GM12874 (cell line): ENCODE data around the gene TSSK2.

Experiments
- TF ChIP-seq, protein P1 (sequence below): IDR thresholded peaks from 2 replicates; pipeline ENCODE4 v1.5.1; 2011; ENCODE audit warnings: low read depth, mild to moderate bottlenecking, control low read depth, low read length, moderate library complexity; ENCODE audit not compliant: insufficient read depth

The TSSK2 gene

GRCh38 chr22:19132693-19133400 lies 1.7 kb downstream of the TSSK2 start:
- TF ChIP-seq, protein P1, sequence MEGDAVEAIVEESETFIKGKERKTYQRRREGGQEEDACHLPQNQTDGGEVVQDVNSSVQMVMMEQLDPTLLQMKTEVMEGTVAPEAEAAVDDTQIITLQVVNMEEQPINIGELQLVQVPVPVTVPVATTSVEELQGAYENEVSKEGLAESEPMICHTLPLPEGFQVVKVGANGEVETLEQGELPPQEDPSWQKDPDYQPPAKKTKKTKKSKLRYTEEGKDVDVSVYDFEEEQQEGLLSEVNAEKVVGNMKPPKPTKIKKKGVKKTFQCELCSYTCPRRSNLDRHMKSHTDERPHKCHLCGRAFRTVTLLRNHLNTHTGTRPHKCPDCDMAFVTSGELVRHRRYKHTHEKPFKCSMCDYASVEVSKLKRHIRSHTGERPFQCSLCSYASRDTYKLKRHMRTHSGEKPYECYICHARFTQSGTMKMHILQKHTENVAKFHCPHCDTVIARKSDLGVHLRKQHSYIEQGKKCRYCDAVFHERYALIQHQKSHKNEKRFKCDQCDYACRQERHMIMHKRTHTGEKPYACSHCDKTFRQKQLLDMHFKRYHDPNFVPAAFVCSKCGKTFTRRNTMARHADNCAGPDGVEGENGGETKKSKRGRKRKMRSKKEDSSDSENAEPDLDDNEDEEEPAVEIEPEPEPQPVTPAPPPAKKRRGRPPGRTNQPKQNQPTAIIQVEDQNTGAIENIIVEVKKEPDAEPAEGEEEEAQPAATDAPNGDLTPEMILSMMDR, result no peak

GRCh38 chr22:19133561-19133960 lies 2.5 kb downstream of the TSSK2 start:
- TF ChIP-seq, protein P1, result no peak

DNA sequence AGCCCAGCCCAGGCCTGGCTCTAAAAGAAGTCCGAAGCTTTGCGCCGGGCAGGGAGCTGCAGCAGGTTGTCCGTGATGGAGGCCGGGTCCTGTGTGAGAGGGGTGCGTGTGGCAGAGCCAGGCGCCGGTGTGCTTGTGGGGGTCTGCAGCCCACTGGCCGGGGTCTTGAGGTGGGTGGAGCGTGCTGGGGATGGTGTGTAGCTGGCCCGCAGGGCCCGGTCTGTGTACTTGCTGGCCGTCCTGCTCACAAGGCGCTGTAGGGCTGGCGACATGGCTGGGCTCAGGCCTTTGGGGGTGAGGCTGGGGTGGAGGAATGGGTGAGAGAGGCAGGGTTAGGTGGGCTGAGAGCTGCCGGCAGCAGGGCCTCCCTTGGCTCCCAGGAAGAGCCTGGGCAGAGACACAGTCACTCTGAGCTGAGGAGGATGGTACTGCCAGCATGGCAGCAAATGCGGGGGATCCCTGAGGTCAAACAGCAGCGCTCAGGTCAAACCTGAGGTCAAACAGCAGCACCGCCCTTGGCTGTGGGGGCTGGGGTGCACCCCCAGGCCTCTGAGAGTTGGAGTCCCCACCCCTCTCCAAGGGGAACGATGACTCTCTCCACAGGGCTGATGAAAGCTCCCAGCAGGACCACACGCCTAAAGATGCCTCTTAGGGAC lies 3.2 kb downstream of the TSSK2 start:
- TF ChIP-seq, protein P1, result no peak

DNA sequence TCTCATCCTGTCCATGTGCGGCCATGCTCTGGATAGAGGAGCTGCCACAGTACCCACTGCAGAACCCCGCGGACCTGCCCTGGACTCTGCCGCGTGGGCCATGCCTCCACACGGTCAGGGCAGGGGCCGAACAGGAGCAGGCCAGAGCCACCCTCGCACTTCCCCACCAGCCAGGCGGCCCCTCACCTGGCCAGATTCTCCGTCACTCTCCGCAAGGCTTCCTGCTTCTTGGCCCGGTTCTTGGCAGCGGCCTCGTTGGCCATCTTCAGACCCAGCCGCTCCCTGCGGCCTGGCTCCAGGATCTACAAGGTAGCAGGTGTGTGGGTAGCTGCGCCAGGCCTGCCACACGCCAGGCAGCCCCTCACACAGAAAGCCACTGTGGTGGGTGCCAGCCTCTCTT lies 3.8 kb downstream of the TSSK2 start:
- TF ChIP-seq, protein P1, result no peak

DNA sequence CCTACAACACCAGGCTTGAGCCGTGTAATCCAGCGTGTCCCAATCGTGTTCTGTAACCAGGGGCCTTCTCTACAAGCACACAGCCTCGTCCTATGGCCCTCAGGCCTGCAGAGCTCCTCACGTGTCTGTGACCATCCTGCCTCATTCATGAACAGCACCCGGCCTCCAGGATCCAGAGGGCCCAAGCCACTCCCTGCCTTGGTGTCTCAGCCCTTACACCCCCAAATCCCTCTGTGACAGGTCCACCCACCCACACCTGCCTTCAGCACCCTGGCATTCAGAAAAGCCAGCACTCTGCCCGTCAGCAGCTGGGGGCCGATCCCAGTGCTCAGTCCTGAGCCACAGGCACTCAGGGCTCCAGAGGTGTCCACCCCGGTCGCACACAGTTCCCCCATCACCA lies 5.8 kb downstream of the TSSK2 start:
- TF ChIP-seq, protein P1, result no peak

DNA sequence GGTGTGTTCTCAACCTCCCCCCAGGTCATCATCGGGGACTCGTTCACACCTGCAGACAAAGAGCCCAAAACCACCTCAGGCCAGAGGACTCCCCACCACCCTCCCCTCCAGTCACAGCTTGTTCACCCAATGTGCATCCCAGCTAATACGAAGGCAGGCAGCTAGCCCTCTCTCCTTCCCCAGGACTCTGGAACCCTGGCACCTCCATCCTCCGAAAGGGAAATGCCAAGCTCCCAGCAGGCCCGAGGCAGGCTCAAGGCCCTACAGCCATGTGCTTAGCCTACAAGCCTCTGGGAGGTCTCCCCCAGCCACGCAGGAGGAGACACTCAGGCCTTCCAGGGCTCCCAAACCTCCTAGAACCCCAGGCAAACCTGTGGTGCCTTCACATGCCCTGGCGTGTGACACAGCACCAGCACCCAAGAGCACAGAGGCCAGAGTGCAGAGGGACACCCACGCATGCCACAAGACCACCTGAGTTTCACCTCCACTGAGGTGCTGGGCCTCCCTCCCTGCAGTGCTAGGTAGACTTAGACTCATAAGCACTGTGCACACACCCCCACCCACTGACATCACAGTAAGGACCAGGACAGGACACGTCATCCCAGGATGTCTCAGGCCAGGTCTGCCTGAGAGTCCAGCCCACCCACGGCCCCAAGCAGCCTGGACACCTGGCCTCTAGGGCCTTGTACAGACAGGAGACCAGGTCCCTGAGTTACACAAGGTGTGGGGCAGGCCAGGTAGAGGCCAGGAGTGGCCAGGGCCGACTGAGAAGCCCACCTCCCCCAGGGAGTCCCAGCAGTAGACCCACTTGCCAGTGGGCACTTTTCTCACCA lies 6.5 kb downstream of the TSSK2 start:
- TF ChIP-seq, protein P1, result no peak
